ENCODE results near the gene UNC50. TPM values are rescaled to one million over a fixed set of nuclear protein-coding genes. Genes with fewer than 3 reads are reported as not detected.

The UNC50 gene
- total and polyA plus RNA-seq, 3 experiments from 2014 or later: 41.8 to 53.1 (median 42.4) TPM

DNA sequence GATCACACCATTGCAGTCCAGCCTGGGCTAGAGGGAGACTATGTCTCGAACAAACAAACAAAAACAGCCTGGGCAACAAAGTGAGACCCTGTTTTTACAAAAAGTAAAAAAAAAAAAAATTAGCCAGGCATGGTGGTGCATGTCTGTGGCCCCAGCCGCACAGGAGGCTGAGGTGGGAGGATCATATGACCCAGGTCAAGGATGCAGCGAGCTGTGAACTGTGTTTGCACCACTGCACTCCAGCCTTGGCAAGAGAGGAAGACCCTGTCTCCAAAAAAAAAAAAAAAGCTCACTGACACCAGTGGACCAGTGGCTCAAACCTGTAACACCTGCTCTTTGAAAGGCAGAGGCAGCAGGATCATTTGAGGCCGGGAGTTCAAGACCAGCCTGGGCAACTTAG, 40.1 kb downstream of the UNC50 start:
- CTCF ChIA-PET: interaction anchor here (1.3 to 2.2 kb wide), 11 partner anchors 43 to 189 kb away, joined by 3 to 43 read pairs (median 8); partner anchors contain the start of gene MGAT4A
- peaks cover 35% of the 10 kb centered on the region for H3K4me1 ChIP-seq (ENCODE audit: insufficient read depth, low read length)
- H3K36me3 ChIP-seq (ENCODE audit: insufficient read depth, low read length): peaks cover 31% of the 10 kb centered on the region
- peaks cover 27 to 89% (median 29%) of the 10 kb centered on the region in 3 donors for H3K36me3 Mint-ChIP-seq
- no peaks in the 10 kb centered on the region for H3K27me3 ChIP-seq (ENCODE audit: insufficient read depth, low read length, poor library complexity, severe bottlenecking)
- no peak overlapping the region for H3K27ac ChIP-seq (ENCODE audit: low read depth, low read length)
- POLR2A ChIA-PET: interaction anchor here (0.6 kb wide), 1 partner anchor 49 kb away, joined by 4 read pairs; no protein-coding TSS in a partner anchor
- DNase-seq: no peak
- no peak overlapping the region for H3K4me3 ChIP-seq (ENCODE audit: low read length)
- peaks cover 9 to 15% (median 10%) of the 10 kb centered on the region in 5 donors for H3K9me3 Mint-ChIP-seq
- H3K4me3 Mint-ChIP-seq: no peak overlapping the region
- H3K9me3 ChIP-seq (ENCODE audit: low read length): no peaks in the 10 kb centered on the region
- peak overlapping the region; percentile 12 to 98 (median 82) for H3K27ac Mint-ChIP-seq
- H3K27me3 Mint-ChIP-seq: no peaks in the 10 kb centered on the region
- H3K4me1 Mint-ChIP-seq: peaks cover 44 to 77% (median 56%) of the 10 kb centered on the region in 3 donors

- peaks cover 27% of the 10 kb centered on the region for H3K36me3 ChIP-seq (ENCODE audit: insufficient read depth, low read length)
Measured at GRCh38 chr2:98649135-98649991, 41.0 kb downstream of the UNC50 start.

DNA sequence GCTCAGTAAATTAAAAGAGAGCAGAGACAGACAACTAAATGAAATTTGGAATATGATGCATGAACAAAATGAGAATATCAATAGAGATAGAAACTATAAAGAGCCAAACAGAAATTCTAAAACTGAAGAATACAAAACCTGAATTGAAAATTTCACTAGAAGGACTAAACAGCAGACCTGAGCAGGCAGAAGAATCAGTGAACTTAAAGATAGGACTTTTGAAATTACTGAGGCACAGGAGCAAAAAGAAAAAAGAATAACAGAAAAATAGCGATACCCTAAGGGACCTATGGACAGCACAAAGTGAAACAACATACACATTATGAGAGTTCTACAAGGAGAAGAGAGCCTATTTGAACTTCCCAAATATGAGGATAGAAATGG, 41.6 kb downstream of the UNC50 start:
- no peak for DNase-seq
- peaks cover 57 to 85% (median 63%) of the 10 kb centered on the region in 3 donors for H3K4me1 Mint-ChIP-seq
- Histone ChIP-seq H3K9me3 (ENCODE audit: low read length) (no peaks in the 10 kb centered on the region), H3K27ac (ENCODE audit: low read depth, low read length) (no peak overlapping the region), H3K4me1 (ENCODE audit: insufficient read depth, low read length) (peaks cover 50% of the 10 kb centered on the region), H3K4me3 (ENCODE audit: low read length) (no peak overlapping the region), H3K36me3 (ENCODE audit: insufficient read depth, low read length) (peaks cover 23% of the 10 kb centered on the region), H3K27me3 (ENCODE audit: insufficient read depth, low read length, poor library complexity, severe bottlenecking) (no peaks in the 10 kb centered on the region)
- peaks cover 9 to 15% (median 10%) of the 10 kb centered on the region in 5 donors for H3K9me3 Mint-ChIP-seq
- H3K27me3 Mint-ChIP-seq: no peaks in the 10 kb centered on the region
- H3K36me3 Mint-ChIP-seq: peaks cover 26 to 89% (median 29%) of the 10 kb centered on the region in 3 donors
- peak overlapping the region; percentile 55 to 98 (median 86) for H3K27ac Mint-ChIP-seq
- ChIA-PET CTCF (interaction anchor here (0.6 to 2.2 kb wide), 31 partner anchors 10 to 188 kb away, joined by 3 to 43 read pairs (median 4); partner anchors contain the start of gene MGAT4A), POLR2A (interaction anchor here (1.1 kb wide), 3 partner anchors 121 to 187 kb away, joined by 5 to 6 read pairs (median 5); no protein-coding TSS in a partner anchor)
- H3K4me3 Mint-ChIP-seq: peak overlapping the region in 5 of 7 donors; percentile 3 to 57 (median 11)

More at GRCh38 chr2:98649135-98649991, 41.0 kb downstream of the UNC50 start:
- peaks cover 44% of the 10 kb centered on the region for H3K4me1 ChIP-seq (ENCODE audit: insufficient read depth, low read length)
- Mint-ChIP-seq H3K9me3 (peaks cover 9 to 15% (median 10%) of the 10 kb centered on the region in 5 donors), H3K36me3 (peaks cover 26 to 89% (median 29%) of the 10 kb centered on the region in 3 donors), H3K27me3 (no peaks in the 10 kb centered on the region), H3K27ac (peak overlapping the region; percentile 55 to 98 (median 86)), H3K4me1 (peaks cover 50 to 79% (median 57%) of the 10 kb centered on the region in 3 donors), H3K4me3 (peak overlapping the region; percentile 3 to 57 (median 12))
- H3K27me3 ChIP-seq (ENCODE audit: insufficient read depth, low read length, poor library complexity, severe bottlenecking): no peaks in the 10 kb centered on the region
- no peaks in the 10 kb centered on the region for H3K9me3 ChIP-seq (ENCODE audit: low read length)
- ChIA-PET POLR2A (interaction anchor here (0.6 to 1.1 kb wide), 4 partner anchors 50 to 188 kb away, joined by 4 to 6 read pairs (median 5); no protein-coding TSS in a partner anchor), CTCF (interaction anchor here (0.5 to 2.2 kb wide), 40 partner anchors 10 to 520 kb away, joined by 3 to 43 read pairs (median 4); partner anchors contain the start of gene MGAT4A)
- DNase-seq: peak; percentile 70 to 82 (median 74)
- H3K4me3 ChIP-seq (ENCODE audit: low read length): no peak overlapping the region
- H3K27ac ChIP-seq (ENCODE audit: low read depth, low read length): no peak overlapping the region

DNA sequence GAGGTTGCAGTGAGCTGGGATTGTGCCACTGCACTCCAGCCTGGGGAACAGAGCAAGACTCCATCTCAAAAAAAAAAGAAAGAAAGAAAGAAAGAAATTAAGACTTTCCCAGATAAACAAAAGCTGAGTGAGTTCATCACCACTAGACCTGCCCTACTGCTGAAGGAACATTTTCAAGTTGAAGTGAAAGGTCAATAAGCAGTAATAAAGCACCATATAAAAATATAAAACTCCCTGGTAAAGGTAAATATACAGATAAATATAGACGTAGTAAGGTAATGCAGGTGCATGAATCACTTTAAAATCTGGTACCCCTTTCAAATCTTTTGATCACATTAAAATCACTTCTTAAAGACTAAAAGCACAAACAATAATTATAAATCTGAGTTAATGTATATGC, 42.6 kb downstream of the UNC50 start:
- Histone ChIP-seq H3K4me3 (ENCODE audit: low read length) (no peak overlapping the region), H3K9me3 (ENCODE audit: low read length) (no peaks in the 10 kb centered on the region), H3K27me3 (ENCODE audit: insufficient read depth, low read length, poor library complexity, severe bottlenecking) (no peaks in the 10 kb centered on the region), H3K36me3 (ENCODE audit: insufficient read depth, low read length) (peaks cover 19% of the 10 kb centered on the region), H3K27ac (ENCODE audit: low read depth, low read length) (no peak overlapping the region), H3K4me1 (ENCODE audit: insufficient read depth, low read length) (peaks cover 60% of the 10 kb centered on the region)
- peaks cover 63 to 93% (median 73%) of the 10 kb centered on the region in 3 donors for H3K4me1 Mint-ChIP-seq
- H3K9me3 Mint-ChIP-seq: peaks cover 9 to 15% (median 10%) of the 10 kb centered on the region in 5 donors
- POLR2A ChIA-PET: no interaction called here
- H3K4me3 Mint-ChIP-seq: peak overlapping the region in 5 of 7 donors; percentile 16 to 68 (median 55)
- H3K27me3 Mint-ChIP-seq: no peaks in the 10 kb centered on the region
- peaks cover 26 to 91% (median 29%) of the 10 kb centered on the region in 3 donors for H3K36me3 Mint-ChIP-seq
- H3K27ac Mint-ChIP-seq: peak overlapping the region; percentile 20 to 98 (median 92)
- CTCF ChIA-PET: no interaction called here
- no peak for DNase-seq

DNA sequence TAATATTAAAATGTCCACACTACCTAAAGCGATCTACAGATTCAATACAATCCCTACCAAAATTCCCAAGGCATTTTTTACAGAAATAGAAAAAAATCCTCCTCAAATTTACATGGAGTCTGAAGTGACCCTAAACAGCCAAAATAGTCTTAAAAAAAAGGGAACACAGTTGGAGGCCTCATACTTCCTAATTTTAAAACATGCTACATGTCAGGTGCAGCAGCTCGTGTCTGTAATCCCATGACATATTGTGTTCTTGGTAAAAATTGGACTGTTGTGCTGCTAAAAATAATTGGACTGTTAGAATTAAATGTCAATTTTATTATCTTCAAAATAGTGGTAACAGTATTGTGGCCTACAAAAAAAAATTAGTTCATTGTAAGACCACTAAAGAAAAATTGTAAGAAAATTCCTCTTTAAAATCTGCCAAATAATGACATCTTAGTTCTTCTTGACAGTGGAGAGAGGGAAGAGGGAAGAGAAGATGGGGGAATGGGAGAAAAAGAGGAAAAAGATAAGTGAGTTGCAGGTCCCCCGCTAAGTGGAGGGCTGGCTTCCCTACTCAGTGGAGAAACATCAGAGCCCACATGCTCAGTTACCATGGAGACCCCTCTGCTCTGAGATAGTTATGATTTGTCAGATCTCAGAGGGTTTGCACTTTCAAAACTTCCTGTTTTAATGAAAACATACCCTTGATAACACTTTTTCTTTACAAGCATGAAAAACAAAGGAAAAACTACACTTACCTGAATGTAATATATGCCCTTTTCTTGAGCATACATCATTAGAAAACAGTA, 46.5 kb downstream of the UNC50 start:
- ChIA-PET POLR2A (no interaction called here), CTCF (no interaction called here)
- peak overlapping the region; percentile 16 to 77 (median 52) for H3K4me3 Mint-ChIP-seq
- H3K4me3 ChIP-seq (ENCODE audit: low read length): peak overlapping the region; percentile 10
- no peaks in the 10 kb centered on the region for H3K36me3 ChIP-seq (ENCODE audit: insufficient read depth, low read length)
- no peaks in the 10 kb centered on the region for H3K9me3 ChIP-seq (ENCODE audit: low read length)
- H3K27me3 ChIP-seq (ENCODE audit: insufficient read depth, low read length, poor library complexity, severe bottlenecking): no peaks in the 10 kb centered on the region
- peaks cover 78 to 99% (median 96%) of the 10 kb centered on the region in 3 donors for H3K4me1 Mint-ChIP-seq
- H3K36me3 Mint-ChIP-seq: peaks cover 23 to 78% (median 30%) of the 10 kb centered on the region in 3 donors
- peaks cover 85% of the 10 kb centered on the region for H3K4me1 ChIP-seq (ENCODE audit: insufficient read depth, low read length)
- H3K27me3 Mint-ChIP-seq: no peaks in the 10 kb centered on the region
- peak overlapping the region; percentile 88 to 97 (median 96) for H3K27ac Mint-ChIP-seq
- peak overlapping the region; percentile 41 for H3K27ac ChIP-seq (ENCODE audit: low read depth, low read length)
- DNase-seq: peak in 3 of 5 donors; percentile 59 to 86 (median 68)
- peaks cover 5 to 10% (median 6%) of the 10 kb centered on the region in 5 donors for H3K9me3 Mint-ChIP-seq

DNA sequence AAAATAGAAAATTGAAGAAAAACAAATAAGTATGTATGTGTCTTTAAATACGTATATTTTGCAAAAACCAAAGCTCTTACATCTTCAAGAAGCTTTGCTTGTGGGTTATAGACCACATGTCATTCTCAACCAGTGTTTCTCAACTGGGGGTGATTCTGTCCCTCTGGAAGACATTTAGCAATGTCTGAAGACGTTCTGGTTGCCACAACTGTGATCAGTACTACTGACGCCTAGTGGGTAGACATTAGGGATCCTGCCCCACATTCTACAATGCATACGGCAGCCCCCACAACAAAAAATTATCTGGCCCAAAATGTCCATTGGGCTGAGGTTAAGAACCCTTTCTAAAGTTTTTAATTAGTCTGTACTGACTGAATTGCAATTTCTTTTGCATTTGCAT, 48.4 kb downstream of the UNC50 start:
- H3K4me3 ChIP-seq (ENCODE audit: low read length): peak overlapping the region; percentile 19

More for the DNA sequence above, 48.4 kb downstream of the UNC50 start:
- ChIA-PET POLR2A (interaction anchor here (0.7 to 1.7 kb wide), 3 partner anchors 10 to 74 kb away, joined by 3 to 7 read pairs (median 4); partner anchors contain the start of gene MGAT4A), CTCF (interaction anchor here (0.7 to 1.9 kb wide), 7 partner anchors 23 to 165 kb away, joined by 3 to 7 read pairs (median 4); partner anchors contain the start of gene MGAT4A)
- Mint-ChIP-seq H3K4me3 (peak overlapping the region; percentile 41 to 83 (median 76)), H3K9me3 (peaks cover 0 to 5% (median 0%) of the 10 kb centered on the region in 5 donors), H3K36me3 (peaks cover 24 to 76% (median 28%) of the 10 kb centered on the region in 3 donors), H3K27me3 (no peaks in the 10 kb centered on the region), H3K27ac (peak overlapping the region; percentile 88 to 98 (median 97)), H3K4me1 (peaks cover 79 to 99% (median 96%) of the 10 kb centered on the region in 3 donors)
- Histone ChIP-seq H3K9me3 (ENCODE audit: low read length) (no peaks in the 10 kb centered on the region), H3K27me3 (ENCODE audit: insufficient read depth, low read length, poor library complexity, severe bottlenecking) (no peaks in the 10 kb centered on the region), H3K4me1 (ENCODE audit: insufficient read depth, low read length) (peaks cover 95% of the 10 kb centered on the region), H3K27ac (ENCODE audit: low read depth, low read length) (no peak overlapping the region), H3K36me3 (ENCODE audit: insufficient read depth, low read length) (no peaks in the 10 kb centered on the region)
- peak in 4 of 5 donors; percentile 29 to 87 (median 67) for DNase-seq

All from CD8-positive, alpha-beta memory T cell (primary cell).